Measurements from ENCODE around the gene B3GALT6.

The B3GALT6 gene

DNA sequence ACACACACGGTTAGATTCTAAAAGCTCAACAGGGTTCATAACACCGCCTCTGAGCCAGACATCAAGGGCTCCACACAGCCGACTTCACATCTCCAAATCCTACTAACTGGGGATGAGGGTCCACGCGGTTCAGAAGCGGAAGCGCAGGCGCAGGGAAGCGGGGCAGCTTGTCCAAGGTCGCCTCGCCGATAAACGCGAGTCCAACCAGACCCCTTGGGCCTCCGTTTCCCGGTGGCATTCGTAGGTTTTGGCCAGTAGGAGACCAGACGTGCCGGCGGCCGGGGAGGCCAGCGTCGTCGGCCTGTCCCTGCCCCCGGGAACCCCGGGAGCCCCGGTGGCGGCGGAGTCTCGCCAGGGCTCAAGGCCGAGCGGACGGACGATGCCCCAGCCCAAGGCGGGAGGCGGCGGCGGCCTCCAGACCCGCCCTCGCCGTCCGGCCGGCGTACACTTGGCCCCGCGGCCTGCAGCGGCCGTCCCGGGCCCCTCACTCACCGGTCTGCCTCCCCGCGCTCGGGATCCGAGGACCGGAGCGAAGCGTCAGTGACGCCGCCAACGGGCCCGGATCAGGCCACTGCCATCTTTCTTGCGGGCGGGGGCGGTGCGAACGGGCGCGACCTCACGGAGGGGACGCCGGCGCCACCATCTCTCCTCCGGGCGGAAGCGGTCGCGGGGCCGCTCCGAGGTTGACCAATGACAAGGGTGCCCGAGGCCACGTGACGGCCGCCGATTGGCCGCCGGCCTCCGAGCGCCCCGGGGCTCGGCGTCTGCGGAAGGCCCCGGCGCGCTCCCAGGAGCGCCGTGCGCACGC lies 433 bp upstream of the B3GALT6 start, which contains the start of gene SDF4:
SDF4 (minus strand) TSS at position 602 of the 808 bp plus-strand sequence. CDS start 3,229 bp downstream, outside the sequence.
- DNase-seq (ENCODE audit: low spot score), result peak; percentile 90

DNA sequence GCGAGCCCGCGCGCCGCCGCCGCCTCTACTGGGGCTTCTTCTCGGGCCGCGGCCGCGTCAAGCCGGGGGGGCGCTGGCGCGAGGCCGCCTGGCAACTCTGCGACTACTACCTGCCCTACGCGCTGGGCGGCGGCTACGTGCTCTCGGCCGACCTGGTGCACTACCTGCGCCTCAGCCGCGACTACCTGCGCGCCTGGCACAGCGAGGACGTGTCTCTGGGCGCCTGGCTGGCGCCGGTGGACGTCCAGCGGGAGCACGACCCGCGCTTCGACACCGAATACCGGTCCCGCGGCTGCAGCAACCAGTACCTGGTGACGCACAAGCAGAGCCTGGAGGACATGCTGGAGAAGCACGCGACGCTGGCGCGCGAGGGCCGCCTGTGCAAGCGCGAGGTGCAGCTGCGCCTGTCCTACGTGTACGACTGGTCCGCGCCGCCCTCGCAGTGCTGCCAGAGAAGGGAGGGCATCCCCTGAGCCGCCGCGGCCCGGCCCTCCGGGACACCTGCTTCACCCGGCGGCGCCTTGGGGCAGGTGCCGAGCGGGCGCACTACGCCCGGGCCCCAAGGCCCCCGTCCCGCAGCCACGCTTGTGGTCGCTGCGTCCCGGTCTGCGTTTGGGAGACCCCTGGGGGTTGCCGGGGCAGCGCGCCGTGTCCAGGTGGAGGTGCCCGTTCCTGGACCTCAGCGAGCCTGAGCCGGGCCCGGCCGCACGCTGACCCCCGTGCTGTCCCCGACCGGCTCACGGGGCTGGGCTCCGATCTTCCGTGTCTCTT lies 944 bp downstream of the B3GALT6 start:
- no peak for DNase-seq (ENCODE audit: low spot score)

DNA sequence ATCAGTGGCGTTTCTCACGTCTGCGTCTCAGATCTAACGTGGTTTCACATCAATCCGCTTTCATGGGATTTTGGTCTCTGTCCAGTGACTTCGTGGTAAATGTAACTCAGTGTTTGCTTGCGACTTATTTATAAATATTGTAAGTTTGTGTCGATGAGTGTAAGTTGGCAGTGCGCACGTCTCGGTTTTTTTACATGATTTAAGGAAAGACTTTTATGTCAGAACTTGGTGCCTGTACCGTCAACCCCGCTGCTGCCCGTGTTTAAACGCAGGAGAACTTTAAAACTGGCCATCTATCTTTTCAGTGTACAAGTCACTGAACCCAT lies 1.5 kb downstream of the B3GALT6 start:
- DNase-seq (ENCODE audit: low spot score), result no peak

DNA sequence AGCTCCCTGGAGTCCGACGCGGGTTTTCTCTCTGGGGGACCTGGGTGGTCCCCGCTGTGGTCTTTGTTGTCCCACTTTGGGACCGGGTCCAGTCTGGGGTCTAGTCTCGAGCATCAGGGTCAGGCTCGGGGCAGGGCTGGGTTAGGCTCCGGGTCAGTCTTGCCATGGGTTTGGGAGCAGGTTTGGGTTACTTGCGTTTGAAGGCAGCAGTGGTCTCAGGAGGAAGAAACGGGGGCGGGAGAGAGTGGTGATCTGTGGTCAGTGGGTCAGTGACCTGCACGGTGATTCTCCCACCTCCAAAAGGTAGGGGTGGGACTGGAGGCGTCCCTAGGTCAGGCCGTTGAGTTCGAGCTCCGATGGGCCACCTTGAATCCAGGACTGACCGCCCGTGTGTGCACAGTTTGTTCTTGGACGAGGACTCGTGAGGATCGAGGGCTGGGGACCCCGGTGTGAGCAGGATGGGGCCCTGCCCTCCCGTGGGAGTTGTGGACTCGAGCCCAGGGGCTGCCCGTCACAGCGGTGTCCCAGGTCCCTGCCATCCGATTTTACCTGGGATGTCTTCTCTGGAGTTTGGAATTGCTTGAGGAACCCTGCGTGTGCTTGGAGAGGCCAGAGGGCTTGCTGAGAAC lies 2.3 kb downstream of the B3GALT6 start:
- DNase-seq (ENCODE audit: low spot score), result no peak

DNA sequence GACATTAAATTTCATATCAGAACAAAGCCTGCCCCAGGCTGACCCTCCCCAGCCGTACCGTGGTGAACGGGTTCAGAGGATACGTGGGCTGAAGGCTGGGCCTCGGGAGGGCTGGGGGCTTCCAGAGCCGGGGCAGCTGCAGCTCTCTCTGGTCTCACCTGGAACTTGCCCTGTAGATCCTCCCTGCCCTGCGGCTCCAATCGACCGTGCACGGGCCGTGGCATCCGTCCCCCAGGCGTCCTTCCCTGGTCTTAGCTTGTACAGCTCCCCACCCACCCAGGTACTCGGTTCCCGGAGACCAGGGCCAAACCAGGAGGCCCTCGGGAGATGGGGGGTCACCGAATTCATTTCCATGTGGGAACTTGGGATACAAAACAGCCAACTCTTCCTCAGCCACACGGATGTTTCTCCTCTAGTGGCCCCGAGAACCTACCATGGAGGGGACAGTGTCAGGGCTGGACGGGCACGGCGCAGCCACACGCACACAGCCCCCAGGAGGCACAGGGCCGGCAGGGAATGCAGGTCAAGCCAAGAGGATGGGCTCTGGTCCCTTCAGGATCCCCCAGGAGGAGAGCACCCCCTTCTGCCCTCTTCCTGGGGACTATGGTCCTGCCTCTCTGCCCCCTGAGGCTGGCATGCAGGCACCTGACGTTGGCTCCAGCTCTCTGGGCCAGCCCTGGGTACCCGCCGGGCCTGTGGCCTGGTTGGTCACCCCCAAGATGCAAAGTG lies 3.1 kb downstream of the B3GALT6 start:
- DNase-seq (ENCODE audit: low spot score), result no peak

DNA sequence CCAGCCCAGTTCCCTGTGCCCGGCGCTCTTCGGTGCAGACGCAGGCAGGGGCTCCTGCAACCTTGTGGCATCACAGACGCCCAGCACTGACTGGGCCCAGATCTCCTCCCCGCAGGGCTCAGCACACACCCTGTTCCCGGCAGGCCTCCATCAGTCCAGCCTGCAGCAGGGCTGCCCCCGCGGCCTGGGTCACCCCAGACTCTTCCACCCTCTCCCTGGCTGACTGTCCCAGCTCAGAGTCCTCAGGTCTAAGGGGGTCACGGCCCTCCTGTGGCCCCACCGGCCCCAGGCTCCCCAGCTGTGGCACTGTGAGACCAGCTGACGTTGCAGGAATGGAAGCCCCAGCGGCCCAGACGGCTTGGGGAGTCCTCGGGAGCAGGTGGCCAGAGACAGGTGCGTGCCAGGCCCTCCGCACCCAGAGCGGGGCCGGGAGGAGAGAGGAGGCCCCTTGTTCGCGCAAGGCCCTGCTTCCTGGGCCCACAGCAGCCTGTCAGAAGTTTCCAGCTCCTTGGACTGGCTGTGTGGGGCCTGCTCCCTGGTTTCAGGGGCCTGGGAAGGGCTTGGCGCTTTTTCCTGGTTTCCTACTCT lies 4.2 kb downstream of the B3GALT6 start:
- no peak for DNase-seq (ENCODE audit: low spot score)

DNA sequence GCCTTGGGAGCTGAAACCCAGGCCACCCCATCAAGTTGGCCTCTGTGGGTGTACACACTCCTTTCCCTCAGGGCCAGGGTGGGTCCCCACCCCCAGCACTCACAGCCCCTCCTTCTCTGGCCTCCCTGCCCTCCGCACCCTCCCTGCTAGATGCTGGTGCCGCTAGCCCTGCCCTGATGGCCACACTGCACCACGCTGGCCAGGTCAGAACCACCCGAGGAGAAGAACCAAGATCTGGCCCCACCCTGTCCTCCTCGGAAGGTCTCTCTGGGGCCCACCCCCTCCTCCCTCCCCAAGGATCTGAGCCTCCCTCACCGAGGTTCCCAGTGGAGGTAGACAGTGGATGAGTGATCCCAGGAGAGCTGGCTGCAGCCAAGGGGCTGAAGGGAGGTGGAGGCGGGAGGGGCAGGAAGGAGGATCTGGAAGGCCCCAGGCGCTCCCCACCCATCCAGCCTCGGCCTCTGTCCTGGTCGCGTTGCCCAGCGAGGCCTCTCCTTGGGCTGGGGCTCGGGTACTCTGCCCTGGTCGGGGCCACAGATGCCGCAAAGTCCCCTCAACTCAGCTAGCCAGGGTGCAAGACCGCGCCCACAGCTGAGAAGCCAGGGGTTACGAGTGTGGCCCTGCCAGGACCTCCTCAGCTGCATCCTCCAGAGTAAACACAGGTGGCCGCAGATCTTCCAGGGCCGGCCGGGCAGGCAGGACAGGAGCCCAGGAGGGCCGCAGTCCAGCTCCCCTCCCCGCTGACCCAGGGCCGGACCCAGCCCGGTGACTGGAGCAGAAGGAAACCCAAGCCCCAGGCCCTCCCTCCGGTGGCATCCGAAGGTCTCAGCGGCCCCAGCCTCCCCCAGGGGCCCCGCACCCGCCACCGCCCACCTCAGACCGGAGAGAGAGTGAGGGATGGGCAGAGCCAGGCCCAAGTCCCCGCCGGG lies 5.2 kb downstream of the B3GALT6 start:
- no peak for DNase-seq (ENCODE audit: low spot score)

DNA sequence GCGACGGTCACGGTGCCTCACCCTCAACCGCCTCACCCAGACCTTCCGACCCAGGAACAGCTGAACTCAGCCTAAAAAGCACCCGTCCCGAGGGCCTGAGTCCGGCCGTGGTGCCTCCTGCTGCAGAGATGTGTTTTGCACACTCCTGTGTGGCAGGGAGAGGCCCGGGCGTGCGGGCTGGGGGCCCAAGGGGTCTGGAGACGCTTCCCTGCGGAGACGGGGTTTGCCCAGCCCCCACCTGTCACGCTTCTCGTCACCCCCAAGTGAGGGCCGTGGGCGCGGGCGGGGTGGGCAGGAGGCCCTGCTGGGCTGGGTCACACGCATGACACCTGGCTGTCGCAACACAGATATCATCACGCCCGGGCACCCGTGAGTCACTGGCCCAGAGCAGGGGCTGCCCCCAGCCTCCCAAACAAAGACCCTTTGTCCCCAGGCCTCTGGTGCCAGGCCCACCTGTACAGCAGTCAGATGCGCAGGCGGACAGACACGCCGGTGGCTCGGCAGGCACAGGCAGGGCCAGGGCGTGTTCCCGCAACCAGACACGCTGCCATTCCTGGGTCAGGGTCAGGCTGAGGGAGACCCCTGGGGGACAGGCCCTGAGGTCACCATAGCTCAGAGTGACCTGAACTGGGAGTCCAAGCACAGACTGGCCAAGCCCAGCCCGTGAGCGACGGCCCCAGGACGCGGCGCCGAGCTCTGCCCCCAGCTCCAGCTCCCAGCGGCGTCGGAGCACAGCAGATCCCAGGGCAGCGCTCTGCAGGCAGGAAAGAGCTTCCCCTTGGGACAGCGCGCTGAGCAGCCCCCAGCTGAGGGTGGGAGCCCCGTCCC lies 6.1 kb downstream of the B3GALT6 start:
- no peak for DNase-seq (ENCODE audit: low spot score)

DNA sequence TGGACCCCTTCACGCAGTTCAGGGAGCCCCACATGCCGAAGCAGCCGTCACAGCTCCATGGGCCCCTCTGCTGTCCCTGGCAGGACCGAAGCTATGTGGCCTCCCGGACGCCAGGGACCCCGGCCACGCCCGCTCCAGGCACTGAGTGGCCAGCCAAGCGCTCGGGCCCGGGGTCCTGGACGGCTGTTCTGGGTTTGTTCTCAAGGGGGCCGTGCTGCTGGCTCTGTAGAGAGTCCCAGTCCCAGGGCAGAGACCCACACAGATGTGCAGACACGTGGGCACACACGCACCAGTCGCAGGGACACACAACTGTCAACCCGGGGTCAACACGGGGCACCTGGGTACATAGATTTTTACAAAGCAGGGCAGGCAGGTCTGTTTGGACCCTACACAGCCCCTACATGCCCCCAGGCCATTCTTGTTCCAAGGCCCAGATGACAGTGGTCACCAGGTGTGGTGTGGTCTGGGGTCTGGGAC lies 6.7 kb downstream of the B3GALT6 start:
- no peak for DNase-seq (ENCODE audit: low spot score)

DNA sequence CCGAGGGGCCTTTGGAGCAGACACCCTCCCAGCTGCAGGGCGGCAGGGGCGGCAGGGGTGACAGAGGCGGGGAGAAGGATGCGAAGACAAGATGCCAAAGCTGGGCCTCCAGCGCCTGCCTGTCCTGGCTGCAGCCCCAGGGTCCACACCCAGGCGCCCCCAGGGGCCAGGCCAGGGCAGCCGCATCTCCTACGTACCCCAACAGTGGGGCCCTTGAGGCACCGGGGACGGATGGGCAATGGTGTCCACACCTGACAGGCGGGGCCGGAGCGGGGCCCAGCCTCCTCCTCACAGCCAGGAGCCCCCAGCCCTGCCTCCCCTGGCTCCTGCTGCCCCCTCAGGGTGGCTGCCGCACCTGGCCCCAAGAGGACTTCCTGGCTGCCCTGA lies 7.2 kb downstream of the B3GALT6 start:
- DNase-seq (ENCODE audit: low spot score), result no peak

DNA sequence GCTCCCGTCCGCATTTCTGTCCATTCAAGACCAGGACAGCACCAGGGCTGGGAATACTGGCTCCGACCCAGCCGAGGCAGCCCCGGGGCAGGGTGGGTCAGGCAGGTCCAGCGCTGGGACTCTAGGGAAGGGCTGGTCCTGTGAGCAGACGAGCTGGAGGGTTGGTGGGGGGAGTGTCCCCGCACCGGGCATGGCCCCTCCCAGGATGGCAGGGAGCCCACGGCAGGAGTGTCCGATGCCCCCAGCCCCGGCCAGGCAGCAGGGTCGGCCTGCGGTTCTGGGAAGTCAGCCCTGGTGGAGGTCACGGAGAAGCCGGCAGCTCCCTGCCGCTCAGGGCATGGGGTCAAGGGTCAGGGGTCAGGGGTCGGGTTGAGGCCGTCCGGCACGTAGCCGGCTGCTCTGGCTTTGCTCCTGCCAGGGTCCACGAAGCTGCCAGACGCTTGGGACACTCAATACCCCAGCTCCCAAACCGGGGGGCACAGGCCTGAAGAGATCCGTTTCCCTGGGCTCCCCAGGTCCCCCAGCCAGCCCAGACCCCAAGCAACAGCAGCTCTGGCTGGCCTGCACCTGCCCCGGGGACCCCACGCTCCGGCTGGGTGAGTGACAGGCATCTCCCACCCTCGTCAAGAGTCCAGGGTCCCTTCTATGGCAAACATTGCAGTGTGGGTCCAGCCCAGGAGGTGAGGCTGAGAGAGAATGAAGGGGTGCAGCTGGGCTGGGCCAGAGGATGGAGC lies 7.7 kb downstream of the B3GALT6 start:
- DNase-seq (ENCODE audit: low spot score), result no peak

DNA sequence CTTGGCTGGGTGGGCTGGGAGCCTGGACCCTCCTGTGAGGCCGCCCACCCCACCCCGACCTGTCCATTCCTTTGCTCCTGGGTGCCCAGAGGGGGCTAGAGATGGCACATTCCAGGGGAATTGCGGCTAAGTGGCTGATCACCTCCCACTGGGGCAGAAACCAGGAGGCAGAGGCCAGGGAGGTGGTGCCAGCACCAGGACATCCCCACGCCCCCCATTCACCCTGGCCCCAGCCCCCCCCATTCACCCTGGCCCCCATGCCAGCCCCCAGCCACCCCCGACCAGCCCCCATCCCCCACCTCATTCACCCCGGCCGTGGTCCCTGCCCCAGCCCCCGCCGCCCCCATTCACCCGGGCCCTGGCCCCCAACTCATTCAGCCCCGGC lies 8.3 kb downstream of the B3GALT6 start:
- DNase-seq (ENCODE audit: low spot score), result no peak

DNA sequence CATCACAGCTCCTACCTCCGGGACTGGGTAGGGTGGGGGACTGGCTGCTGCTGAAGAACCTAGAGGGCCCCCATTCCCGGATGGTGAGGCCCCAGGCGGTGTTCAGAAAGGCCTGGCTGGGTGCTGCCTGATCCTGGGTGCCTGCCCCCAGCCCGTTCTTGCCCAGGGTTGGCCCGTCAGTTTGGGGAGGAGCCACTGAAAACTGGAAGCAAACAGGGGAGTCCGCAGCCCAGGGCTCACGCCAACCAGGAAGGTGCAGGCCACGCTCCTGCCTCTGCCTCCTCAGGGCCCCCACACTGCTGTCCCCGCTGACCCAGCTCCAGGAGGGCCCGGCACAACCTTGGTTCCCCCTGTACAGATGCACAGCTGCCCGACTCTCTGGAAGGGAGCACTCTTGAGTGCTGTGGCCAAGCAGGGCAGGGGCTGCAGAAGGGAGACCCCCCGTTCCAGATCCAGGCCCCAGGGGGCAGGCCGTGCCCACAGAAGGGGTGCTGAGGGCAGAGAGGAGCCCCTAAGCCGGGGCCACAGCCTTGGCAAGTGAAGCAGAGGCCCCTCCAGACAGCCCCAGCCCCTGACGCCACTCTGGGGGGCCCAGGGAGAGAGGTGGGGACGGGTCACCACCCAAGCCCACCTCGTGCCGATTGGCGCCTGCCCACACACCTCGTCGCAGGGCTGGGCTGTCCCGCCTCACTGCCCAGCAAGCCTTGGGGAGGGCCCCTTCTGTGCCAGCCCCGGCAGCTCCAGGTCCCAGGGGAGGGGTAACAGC lies 9.0 kb downstream of the B3GALT6 start:
- DNase-seq (ENCODE audit: low spot score), result no peak

DNA sequence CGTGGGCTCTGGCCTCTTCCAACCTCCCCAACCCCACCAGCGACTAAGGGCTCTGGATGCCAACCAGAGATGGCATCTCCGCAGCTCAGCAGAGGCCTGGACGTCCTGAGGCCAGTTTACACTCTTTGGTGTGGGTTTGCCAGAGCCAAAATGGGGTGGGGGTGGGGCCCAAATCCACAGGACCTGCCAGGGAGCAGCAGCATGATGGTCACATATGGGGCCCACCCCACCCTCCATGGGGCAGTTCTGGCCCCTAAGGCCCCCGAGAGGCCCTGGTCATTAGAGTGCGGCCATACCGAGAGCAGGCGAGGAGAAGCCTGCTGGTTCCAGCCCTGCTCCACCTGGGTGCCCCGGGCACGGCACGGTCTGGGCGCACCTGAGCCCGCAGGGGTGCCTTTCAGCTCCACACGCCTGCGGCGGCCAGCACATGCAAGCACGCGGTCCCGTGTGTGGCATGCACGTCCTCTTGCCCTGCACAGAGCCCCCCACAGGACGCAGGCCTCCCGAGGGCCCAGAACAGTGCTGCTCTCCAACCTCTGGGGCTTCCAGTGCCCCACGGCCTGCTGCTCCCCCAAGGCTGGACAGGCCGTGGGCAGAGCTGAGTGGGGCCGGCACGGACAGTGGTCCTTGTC lies 9.7 kb downstream of the B3GALT6 start:
- no peak for DNase-seq (ENCODE audit: low spot score)

DNA sequence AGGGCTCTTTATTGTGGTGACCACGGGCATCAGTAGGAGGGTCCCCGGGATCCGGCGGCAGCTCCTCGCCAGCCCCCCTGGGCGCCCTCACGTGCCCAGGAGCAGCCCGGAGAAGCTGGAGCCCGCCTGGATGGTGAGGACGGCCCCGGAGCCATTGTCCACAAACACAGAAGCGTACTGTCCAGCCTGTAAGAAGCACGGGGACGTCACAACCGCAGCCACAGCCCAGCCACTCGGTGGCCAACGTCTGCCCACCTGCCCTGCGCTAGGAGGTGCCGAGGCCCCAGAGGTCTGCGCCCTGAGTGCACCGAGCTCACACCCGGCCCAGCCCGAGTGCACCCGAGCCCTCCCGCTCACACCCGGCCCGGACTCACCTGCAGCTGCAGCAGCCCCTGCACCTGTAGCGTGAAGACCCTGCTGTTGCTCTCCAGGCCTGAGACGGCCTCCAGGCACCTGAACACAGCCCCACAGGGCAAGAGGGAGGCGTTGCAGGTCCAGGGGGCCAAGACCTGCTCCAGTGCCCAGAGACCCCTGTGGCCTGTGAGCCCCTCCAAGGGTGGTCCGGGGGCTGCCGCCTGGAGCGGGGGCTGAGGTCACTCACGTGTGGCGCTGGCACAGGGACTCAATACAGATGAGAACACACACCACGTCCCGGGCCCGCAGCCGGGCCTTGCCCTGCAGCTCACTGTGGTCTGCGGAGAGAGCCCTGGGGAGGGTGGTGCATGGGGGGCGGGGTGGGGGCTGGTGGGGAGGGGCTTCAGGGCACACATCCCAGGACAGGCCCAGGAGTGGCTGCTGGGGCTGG lies 10.6 kb downstream of the B3GALT6 start:
- no peak for DNase-seq (ENCODE audit: low spot score)

DNA sequence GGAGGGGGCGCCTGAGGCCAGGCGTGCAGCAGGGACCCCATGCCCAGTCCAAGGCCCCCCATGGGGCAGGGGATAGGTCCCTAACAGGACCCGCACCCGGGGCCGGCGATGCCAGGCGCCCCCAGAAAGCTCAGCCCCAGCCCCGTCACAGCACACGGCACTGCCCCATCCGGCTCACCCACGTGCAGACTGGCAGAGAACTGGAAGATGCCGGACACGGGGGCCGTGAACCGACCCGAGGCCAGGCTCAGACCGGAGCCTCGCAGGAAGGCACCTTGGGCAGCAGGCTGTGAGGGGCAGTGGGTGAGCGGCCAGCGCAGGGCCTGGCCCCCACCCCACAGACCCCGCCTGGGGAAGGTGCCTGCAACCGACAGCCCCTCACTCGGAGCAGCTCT lies 11.2 kb downstream of the B3GALT6 start:
- no peak for DNase-seq (ENCODE audit: low spot score)

DNA sequence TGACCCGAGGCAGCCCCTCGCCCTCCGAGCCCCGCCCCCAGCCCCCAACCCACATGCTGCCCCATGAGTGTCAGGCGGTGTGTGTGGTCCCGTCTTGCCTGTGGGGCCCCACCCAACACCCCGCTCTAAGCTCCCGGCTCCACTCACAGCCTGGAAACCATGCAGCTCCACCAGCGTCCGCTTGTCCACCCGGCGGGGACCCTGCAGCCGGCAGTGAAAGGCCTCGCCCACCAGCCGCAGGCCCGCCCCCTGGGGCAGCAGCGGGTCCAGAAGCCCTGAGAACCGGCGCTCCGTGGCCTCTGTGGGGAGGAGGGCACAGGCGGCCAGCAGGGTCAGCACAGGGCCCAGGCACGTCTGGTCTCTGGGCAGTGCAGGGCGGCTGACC lies 11.8 kb downstream of the B3GALT6 start:
- DNase-seq (ENCODE audit: low spot score), result no peak
